Kidney epithelial cell (primary cell): Measurements from ENCODE around the gene PTPRD. TPM values are rescaled to one million over a fixed set of nuclear protein-coding genes. Genes with fewer than 3 reads are reported as not detected.

Experiments
- DNase-seq: peaks from one replicate; pipeline ENCODE4 v3.0.0-alpha.2; 2010; ENCODE audit warnings: low read depth
- H3K27me3 ChIP-seq: 2 replicates; pipeline ENCODE4 v1.6.0; 2011; ENCODE audit warnings: low read length; ENCODE audit not compliant: control insufficient read depth, insufficient read depth
- H3K36me3 ChIP-seq: 2 replicates; pipeline ENCODE4 v1.5.1; 2011; ENCODE audit warnings: low read length; ENCODE audit not compliant: control insufficient read depth, insufficient read depth
- H3K4me3 ChIP-seq: 2 replicates; pipeline ENCODE4 v1.5.1; 2011; ENCODE audit warnings: low read depth, mild to moderate bottlenecking, control low read depth, low read length
- CTCF ChIP-seq: IDR thresholded peaks from 2 replicates; pipeline ENCODE4 v1.5.1; 2011; ENCODE audit warnings: mild to moderate bottlenecking, moderate library complexity, low read length, control low read depth, inconsistent platforms; ENCODE audit not compliant: insufficient read depth, poor library complexity, severe bottlenecking
- total RNA-seq: library from RNA; depleted of rRNA; stranded (reverse); fragments of >200 nt; gene quantifications from 2 replicates; pipeline ENCODE4 v1.2.3, GENCODE V29; 2015

The PTPRD gene
- total RNA-seq, 1 donor from 2014 or later = 18.8 TPM

GRCh38 chr9:8963885-8964284 is 1648.9 kb downstream of the PTPRD start:
- Histone ChIP-seq H3K4me3 (no peak overlapping the region), H3K27me3 (no peaks in the 10 kb centered on the region), H3K36me3 (no peaks in the 10 kb centered on the region)
- no peak for TF ChIP-seq CTCF
- no peak for DNase-seq

- no peak for DNase-seq
- no peak for TF ChIP-seq CTCF
- no peaks in the 10 kb centered on the region for H3K36me3 ChIP-seq
- H3K4me3 ChIP-seq = no peak overlapping the region
- H3K27me3 ChIP-seq = no peaks in the 10 kb centered on the region
Observed at GRCh38 chr9:8962084-8962483, 1650.7 kb downstream of the PTPRD start.

- DNase-seq = no peak
- H3K4me3 ChIP-seq = no peak overlapping the region
- no peak for TF ChIP-seq CTCF
- H3K27me3 ChIP-seq = no peaks in the 10 kb centered on the region
- H3K36me3 ChIP-seq = no peaks in the 10 kb centered on the region
Observed at GRCh38 chr9:8961186-8961851, 1651.5 kb downstream of the PTPRD start.

DNA sequence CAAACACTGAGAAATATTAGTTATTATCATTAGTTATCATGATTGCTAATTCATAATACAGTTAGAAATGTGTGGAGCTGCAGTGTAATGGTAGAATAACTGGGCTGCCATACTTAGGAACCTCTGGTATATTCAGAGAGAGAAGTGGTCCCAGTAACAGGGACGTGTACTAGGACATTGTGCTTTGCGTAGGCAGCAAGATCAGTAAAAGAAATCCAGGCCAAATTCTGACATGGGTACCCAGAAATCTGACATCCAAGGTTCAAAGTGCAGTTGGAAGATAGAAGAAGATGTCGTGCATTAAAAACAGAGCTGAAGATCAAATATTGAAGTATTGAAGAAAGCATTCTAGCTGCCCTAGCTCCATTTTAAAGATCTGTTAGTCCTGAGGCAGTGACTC is 1652.5 kb downstream of the PTPRD start:
- no peak for TF ChIP-seq CTCF
- Histone ChIP-seq H3K27me3 (no peaks in the 10 kb centered on the region), H3K4me3 (no peak overlapping the region), H3K36me3 (no peaks in the 10 kb centered on the region)
- no peak for DNase-seq

DNA sequence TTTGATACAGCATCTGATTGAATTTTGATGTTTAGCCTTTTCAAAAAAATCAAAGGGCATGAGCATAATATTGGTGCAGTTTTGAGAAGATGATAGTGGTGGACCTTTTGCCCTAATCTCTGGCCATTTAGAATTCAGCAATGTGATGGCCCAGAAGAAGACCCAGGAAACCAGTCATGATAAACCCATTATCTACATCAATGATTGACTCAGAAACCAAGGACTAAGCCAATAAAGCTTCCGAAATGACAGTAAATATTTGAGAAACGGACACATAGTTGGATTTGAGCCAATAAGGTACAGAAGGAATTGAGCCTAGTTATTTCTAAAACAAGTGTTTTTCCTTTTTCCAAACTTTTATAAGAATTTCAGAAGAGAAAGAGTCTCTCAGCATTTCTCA is 1654.4 kb downstream of the PTPRD start:
- Histone ChIP-seq H3K4me3 (no peak overlapping the region), H3K36me3 (no peaks in the 10 kb centered on the region), H3K27me3 (no peaks in the 10 kb centered on the region)
- no peak for DNase-seq
- no peak for TF ChIP-seq CTCF

GRCh38 chr9:8955315-8955714 is 1657.5 kb downstream of the PTPRD start:
- no peaks in the 10 kb centered on the region for H3K27me3 ChIP-seq
- no peak for TF ChIP-seq CTCF
- no peaks in the 10 kb centered on the region for H3K36me3 ChIP-seq
- no peak for DNase-seq
- no peak overlapping the region for H3K4me3 ChIP-seq
